ENCODE measurements around the gene RLBP1.

RLBP1 gene

DNA sequence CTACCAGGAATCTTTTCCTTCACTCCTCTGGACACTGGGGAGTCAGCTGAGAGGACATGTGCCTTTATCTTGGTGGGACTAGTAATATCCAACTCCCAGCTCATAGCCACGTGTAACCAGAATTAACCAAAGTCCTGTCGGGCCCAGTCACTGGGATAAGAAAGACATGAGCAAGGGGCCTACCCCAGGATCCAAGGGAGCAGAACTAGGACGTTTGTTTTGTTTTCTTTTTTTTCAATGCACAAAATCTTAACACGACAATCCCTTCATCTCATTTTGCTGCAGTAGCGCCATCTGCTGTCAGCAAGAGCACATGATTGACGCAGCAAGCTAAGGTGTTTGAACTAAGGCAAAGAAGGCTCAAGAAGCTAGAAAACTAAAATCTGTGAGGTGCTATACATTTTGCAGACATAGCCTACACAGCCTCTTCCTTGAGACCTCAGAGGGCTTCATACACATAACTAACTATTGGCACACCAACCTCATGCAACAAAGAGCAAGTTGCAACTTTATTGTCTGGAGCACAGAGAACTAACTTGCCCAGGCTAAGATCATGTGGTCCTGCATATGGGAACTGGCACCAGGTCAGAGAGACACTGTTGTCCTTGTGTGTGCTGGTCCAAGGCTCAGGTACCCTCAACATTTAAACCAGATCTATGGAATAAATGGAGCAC, 43.6 kb downstream of the RLBP1 start:
- no peak for DNase-seq

GRCh38 chr15:89177116-89177515, 44.3 kb downstream of the RLBP1 start:
- no peak for DNase-seq

DNA sequence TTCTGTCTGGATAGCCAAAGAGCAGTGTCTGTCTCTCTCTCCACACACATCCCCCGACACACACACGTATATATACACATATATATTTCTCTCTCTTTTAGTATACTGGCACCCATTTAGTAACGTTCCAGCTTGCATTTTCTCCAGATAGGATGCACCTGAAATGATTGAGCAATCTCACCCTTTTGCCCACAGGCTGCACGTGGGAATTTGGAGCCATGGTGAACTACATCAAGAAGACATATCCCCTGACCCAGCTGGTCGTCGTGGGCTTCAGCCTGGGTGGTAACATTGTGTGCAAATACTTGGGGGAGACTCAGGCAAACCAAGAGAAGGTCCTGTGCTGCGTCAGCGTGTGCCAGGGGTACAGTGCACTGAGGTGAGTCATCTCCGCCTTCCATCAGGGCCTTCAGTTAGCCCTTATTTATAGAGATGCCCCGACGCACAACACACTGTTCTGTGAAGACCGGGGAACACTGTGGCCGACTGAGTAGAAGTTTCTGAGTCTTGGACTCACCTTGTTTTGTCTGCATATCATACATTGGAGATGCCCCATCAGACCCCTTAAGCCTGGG, 45.7 kb downstream of the RLBP1 start:
- no peak for DNase-seq

DNA sequence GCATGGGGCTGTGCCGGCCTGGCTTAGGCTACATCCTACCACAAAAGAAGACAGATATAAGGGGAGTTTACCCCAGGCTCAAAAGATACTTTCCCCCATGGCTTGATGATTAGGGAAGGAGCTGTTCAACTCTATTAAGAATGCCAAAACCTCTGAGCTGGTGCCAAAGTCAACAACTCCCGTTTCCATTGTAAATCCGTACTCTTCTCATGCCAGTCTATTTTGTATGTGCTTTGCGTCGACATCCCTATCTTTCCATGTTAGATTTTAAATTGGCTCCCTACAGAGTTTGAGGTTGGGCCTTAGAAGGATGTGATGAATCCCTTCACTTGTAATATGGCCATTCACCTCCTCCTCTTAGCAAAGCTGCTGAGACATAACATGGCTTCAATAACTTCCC, 46.9 kb downstream of the RLBP1 start:
- DNase-seq = no peak

DNA sequence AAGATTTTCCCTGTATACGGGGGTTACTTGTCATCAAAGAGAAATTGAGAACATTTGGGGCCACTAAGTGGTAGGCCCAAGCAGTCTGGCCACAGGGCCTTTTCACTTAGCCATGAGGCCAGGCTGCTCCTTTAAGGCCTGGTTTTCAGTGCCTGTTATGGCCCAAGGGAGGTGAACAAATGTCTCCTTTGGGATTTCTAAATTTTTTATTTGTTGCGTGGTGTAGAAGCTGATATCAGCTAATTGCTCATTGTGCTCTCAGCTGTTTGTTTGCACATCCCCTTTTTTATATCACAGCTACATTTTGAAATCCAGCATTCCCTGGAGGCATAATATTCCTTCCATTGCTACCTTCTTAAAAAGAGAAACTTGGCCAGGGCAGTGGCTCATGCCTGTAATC, 48.5 kb downstream of the RLBP1 start:
- no peak for DNase-seq

DNA sequence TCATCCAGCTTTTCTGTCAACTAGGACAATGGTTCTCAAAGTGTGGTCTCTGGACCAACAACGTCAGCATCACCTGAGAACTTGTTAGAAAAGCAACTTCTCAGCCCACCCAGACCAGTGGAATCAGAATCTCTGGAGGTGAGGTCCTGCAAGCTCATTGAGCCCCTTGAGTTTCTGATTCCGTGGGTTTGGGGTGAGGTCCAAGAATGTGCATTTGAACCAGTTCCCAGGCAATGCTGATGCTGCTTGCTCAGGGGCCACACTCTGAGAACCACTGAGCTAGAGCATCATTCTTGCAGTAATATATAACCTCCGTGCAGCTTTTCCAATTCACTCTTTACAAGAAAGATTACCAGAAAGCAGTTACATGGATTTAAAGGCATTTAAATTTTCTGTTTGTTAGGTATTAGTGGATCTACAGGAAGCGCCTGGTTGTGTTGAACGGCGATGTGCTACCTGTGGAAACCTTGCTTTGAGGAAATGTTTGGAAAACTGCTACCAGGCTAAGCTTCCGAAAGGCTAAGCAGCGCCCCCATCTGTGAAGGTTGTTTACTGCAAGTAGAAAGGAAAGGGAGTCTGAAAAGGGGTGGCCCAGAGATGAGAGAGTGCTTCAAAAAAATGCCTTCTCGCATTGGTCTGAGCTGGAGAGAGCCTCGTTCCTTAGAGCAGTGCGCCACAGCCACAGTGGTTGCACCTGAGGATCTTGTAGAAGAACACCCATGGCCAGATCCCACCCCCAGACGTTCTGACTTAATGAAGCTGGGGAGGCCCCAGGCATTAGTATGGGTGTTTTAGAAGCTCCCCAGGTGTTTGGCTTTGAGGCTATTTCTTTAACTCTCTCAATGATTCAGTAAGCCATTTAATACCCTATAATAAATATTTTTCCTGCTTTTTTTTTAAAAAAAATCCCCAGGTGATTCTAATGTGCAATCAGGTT, 50.0 kb downstream of the RLBP1 start:
- no peak for DNase-seq

- no peak for DNase-seq
These were observed 51.0 kb downstream of the RLBP1 start for GRCh38 chr15:89170364-89170763.

DNA sequence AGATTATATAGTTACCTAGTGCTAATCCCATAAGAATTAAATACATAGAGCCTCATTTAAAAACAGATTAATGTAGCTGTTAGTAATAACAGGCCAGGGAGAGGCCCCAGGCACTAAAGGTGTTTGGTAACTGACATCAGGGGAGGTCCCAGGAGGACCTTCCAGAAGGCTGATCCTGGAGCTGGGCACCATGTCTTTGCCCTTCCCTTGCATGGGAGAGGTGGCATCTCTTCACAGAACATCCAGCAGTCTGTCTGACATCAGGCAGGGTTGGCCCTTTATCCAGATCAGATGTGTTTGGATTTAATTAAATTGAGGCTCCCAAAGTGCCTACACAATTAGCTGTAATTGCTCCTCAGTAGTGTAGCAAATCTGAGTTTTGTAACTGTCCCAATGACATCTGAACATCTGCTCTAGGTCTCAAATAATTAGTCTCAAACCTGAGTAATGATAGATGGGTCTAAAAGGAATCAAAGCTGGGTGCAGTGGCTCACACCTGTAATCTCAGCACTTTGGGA, 53.0 kb downstream of the RLBP1 start:
- no peak for DNase-seq

- DNase-seq = no peak
These were observed 53.9 kb downstream of the RLBP1 start for GRCh38 chr15:89167267-89168176.

- no peak for DNase-seq
These were observed 55.7 kb downstream of the RLBP1 start for GRCh38 chr15:89165677-89166076.

GRCh38 chr15:89164712-89165211, 56.6 kb downstream of the RLBP1 start:
- DNase-seq = no peak

GRCh38 chr15:89163271-89164055, 57.9 kb downstream of the RLBP1 start:
- no peak for DNase-seq

- no peak for DNase-seq
These were observed 59.7 kb downstream of the RLBP1 start for GRCh38 chr15:89161666-89162065.
